CD4-positive, CD25-positive, alpha-beta regulatory T cell (primary cell): ENCODE data around the gene RPS15. TPM values are rescaled to one million over a fixed set of nuclear protein-coding genes. Genes with fewer than 3 reads are reported as not detected.
"Not testable (repeated sequence)": the region's sequence is repeated elsewhere in the genome, so short reads cannot be mapped to it uniquely, and the experiment has no call there.

Experiments used
- ATAC-seq, 2 donors: fragments of 150-1000 bp; cut with Tn5 transposase; one replicate each; pipeline ENCODE4 v1.10.0; 2021; ENCODE audit warnings: low read depth in 2 of 2, moderate number of reproducible peaks in 2 of 2, moderate library complexity in 1 of 2
- DNase-seq, 3 donors: peaks; one replicate each; pipeline versions ENCODE4 v3.0.0 to v3.0.0-alpha.2; 2012 to 2022; ENCODE audit warnings: mixed read lengths in 1 of 3
- H3K27ac ChIP-seq: one replicate; pipeline ENCODE4 v1.7.0; 2013; ENCODE audit warnings: mild to moderate bottlenecking, low read length; ENCODE audit not compliant: insufficient read depth, poor library complexity, severe bottlenecking
- H3K27me3 ChIP-seq: one replicate; pipeline ENCODE4 v1.7.0; 2013; ENCODE audit warnings: low read length; ENCODE audit not compliant: control insufficient read depth, insufficient read depth
- H3K36me3 ChIP-seq: one replicate; pipeline ENCODE4 v1.7.0; 2013; ENCODE audit warnings: mild to moderate bottlenecking, low read length, moderate library complexity; ENCODE audit not compliant: control insufficient read depth, insufficient read depth
- H3K4me1 ChIP-seq: 2 replicates; pipeline ENCODE4 v1.7.0; 2013; ENCODE audit warnings: mild to moderate bottlenecking, low read length; ENCODE audit not compliant: insufficient read depth, control insufficient read depth, poor library complexity, severe bottlenecking
- H3K4me3 ChIP-seq: one replicate; pipeline ENCODE4 v1.7.0; 2013; ENCODE audit warnings: low read depth, mild to moderate bottlenecking, low read length, moderate library complexity
- H3K9me3 ChIP-seq, 2 experiments: 1 replicate in 1 of 2; 2 replicates in 1 of 2; pipeline ENCODE4 v1.7.0; 2013; ENCODE audit warnings: low read length in 2 of 2, mild to moderate bottlenecking in 1 of 2, moderate library complexity in 1 of 2; ENCODE audit not compliant: control insufficient read depth in 2 of 2
- H3K27ac Mint-ChIP-seq, 3 donors: one replicate each; pipeline ENCODE4 v1.8.0; 2020 to 2022; ENCODE audit warnings: mild to moderate bottlenecking in 3 of 3, mixed read lengths in 3 of 3, moderate library complexity in 2 of 3
- H3K27me3 Mint-ChIP-seq: one replicate; pipeline ENCODE4 v1.8.0; 2022; ENCODE audit warnings: mild to moderate bottlenecking, mixed read lengths
- H3K36me3 Mint-ChIP-seq: one replicate; pipeline ENCODE4 v1.8.0; 2020; ENCODE audit warnings: mixed read lengths
- H3K4me1 Mint-ChIP-seq, 4 donors: one replicate each; pipeline ENCODE4 v1.8.0; 2020 to 2022; ENCODE audit warnings: mixed read lengths in 4 of 4, mild to moderate bottlenecking in 1 of 4
- H3K4me3 Mint-ChIP-seq, 4 donors: one replicate each; pipeline ENCODE4 v1.8.0; 2020 to 2022; ENCODE audit warnings: mild to moderate bottlenecking in 4 of 4, mixed read lengths in 4 of 4, moderate library complexity in 3 of 4
- H3K9me3 Mint-ChIP-seq, 7 donors: one replicate each; pipeline ENCODE4 v1.8.0; 2020 to 2022; ENCODE audit warnings: mixed read lengths in 7 of 7, mild to moderate bottlenecking in 3 of 7, moderate library complexity in 2 of 7
- polyA plus RNA-seq, 4 donors: library from polyadenylated mRNA; unstranded; fragments of 300-500 nt; fragmentation: Illumina TruSeq; gene quantifications; one replicate each; pipeline ENCODE4 v1.2.3, GENCODE V29; 2021
- total RNA-seq: library from RNA; stranded (reverse); gene quantifications from one replicate; pipeline ENCODE4 v1.2.3, GENCODE V29; 2022

The RPS15 gene
- total and polyA plus RNA-seq, 5 donors from 2014 or later: 1,352 to 3,453 (median 2,915) TPM

DNA sequence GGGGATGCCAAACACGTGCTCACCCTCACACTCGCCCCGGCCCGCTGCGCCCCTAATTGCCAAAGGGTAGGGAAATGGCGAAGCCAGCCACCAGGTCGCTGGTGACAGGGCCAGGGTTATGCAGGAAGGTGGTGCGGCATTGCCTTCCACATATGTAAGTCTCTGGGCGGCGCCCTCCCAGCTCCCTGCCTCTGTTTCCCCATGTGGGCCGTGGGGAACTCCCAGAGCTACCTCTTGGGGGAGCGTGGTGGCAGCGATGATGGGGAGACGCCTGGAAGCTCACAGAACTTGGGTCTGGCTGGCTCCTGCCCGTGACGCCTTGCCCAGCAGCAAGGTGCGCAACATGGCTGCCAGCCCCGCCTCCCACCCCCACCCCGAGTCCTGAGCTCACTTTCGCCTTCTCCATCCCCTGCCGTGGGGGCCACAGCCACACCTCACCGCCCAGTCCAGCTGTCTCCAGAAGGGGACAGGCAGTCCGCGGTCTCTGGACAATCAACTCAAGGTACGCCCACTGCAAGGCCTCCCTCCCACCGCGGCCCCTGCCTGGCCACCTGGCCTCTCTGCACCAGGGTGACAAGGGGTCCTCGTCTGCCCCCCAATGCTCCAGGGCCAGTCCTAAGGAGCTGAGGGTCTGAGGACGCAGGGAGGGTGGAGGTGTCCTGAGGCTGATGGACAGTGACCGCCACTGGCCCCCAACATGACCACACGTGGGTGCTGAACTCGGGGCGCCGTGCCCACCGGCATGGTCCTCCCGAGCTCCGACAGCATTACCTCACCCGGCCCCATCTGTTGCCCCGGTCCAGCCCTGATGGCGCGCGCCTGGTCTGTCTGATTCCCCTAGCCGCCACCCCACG is 34.3 kb downstream of the RPS15 start:
- peaks cover 40% of the 10 kb centered on the region for H3K4me1 ChIP-seq
- no peak overlapping the region for H3K4me3 ChIP-seq
- Mint-ChIP-seq H3K27me3 (no peaks in the 10 kb centered on the region), H3K27ac (no peak overlapping the region), H3K9me3 (peaks cover 0 to 2% (median 0%) of the 10 kb centered on the region in 7 donors), H3K36me3 (no peaks in the 10 kb centered on the region), H3K4me1 (peaks cover 0 to 35% (median 6%) of the 10 kb centered on the region in 4 donors), H3K4me3 (peak overlapping the region in 3 of 4 donors; percentile 52 to 84 (median 70))
- H3K9me3 ChIP-seq: no peaks in the 10 kb centered on the region
- DNase-seq: no peak
- no peaks in the 10 kb centered on the region for H3K27me3 ChIP-seq
- H3K27ac ChIP-seq: no peak overlapping the region
- peaks cover 5% of the 10 kb centered on the region for H3K36me3 ChIP-seq
- ATAC-seq: no peak

DNA sequence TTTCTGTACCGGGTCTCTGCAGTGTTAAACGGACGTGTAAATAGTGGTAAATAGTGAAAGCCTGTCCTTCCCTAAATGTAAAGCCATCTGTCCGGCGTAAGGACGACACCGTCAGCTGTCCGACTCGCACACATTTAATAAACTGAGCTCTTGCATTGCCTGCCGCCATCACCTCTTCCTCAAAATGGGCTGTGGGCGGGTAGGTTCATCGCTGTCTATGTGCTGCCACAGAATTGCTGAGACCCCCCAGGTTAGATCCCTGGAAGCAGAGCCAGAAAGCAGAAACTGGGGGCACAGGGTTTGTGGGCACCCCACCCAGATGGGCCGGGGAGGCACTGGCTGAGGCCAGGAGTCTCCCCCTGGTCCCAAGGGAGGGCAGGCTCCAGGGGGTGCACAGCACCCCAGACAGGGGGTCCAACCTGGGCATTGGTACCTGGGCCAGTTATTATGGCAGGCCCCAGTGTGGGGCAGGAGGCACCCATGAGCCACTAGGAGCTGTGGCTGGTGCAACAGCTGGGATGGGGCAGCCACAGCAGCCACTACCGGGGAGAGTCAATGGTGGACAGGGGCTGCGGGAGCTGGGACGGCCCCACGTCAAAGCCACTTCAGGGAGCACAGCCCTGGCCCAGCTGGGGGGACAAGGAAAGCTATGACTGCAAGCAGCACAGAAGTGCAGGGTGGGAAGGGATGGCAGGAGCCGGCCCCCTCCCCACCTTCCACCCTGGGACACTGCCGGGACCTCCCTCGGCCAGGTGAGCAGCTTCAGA is 35.1 kb downstream of the RPS15 start:
- peak overlapping the region in 2 of 4 donors; percentile 52 to 58 for H3K4me3 Mint-ChIP-seq
- peaks cover 0 to 2% (median 0%) of the 10 kb centered on the region in 7 donors for H3K9me3 Mint-ChIP-seq
- H3K27me3 ChIP-seq: no peaks in the 10 kb centered on the region
- peaks cover 40% of the 10 kb centered on the region for H3K4me1 ChIP-seq
- ATAC-seq (no peak), DNase-seq (no peak)
- peaks cover 0 to 39% (median 7%) of the 10 kb centered on the region in 4 donors for H3K4me1 Mint-ChIP-seq
- H3K27me3 Mint-ChIP-seq: no peaks in the 10 kb centered on the region
- peaks cover 5% of the 10 kb centered on the region for H3K36me3 ChIP-seq
- no peaks in the 10 kb centered on the region for H3K36me3 Mint-ChIP-seq
- no peak overlapping the region for H3K27ac Mint-ChIP-seq
- H3K9me3 ChIP-seq: no peaks in the 10 kb centered on the region
- H3K27ac ChIP-seq: no peak overlapping the region
- no peak overlapping the region for H3K4me3 ChIP-seq

DNA sequence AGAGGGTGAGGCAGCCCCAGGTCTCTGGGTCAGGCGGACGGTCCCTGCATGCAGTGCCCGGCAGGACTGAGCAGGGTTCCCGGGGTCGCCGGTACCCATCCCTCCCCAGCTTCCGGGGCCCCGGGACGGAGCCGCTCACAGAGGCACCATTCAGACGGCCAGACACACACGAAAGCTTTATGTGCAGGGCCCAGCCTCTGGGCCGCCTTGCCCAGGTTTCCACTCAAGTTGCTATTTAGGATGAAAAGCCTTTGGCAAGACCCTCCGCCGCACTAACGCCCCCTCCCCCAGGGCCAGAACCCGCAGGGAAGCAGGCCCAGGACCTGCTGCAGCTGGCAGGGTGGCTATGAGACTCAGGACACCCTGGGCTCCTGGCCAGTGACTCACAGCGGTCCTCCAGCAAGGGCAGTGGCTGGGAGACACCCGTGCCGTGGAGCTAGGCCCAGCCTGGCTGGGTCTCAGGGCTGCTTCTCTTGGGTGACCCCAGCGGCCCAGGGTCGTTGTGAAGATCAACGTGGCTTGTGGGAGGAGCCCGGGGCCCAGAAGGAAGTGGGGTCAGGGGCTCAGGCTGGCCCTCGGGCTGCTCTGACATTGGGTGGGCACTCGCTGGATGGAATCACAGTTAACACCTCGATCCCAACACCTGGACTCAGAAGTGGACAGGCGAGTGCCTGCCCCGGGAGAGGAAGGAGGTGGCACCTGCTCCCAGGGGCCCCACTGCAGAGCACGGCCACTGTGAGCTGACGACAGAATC is 36.0 kb downstream of the RPS15 start:
- H3K27me3 Mint-ChIP-seq: peaks cover 4% of the 10 kb centered on the region
- no peaks in the 10 kb centered on the region for H3K36me3 Mint-ChIP-seq
- peaks cover 0 to 2% (median 0%) of the 10 kb centered on the region in 7 donors for H3K9me3 Mint-ChIP-seq
- H3K4me1 Mint-ChIP-seq: peaks cover 1 to 43% (median 9%) of the 10 kb centered on the region in 4 donors
- Histone ChIP-seq H3K4me1 (peaks cover 39% of the 10 kb centered on the region), H3K4me3 (no peak overlapping the region), H3K27ac (no peak overlapping the region), H3K27me3 (no peaks in the 10 kb centered on the region), H3K36me3 (peaks cover 5% of the 10 kb centered on the region), H3K9me3 (no peaks in the 10 kb centered on the region)
- no peak overlapping the region for H3K4me3 Mint-ChIP-seq
- no peak for ATAC-seq
- H3K27ac Mint-ChIP-seq: peak overlapping the region in 1 of 3 donors; percentile 48
- DNase-seq: no peak

- peaks cover 0 to 2% (median 0%) of the 10 kb centered on the region in 7 donors for H3K9me3 Mint-ChIP-seq
- H3K36me3 Mint-ChIP-seq: no peaks in the 10 kb centered on the region
- no peak overlapping the region for H3K4me3 ChIP-seq
- peaks cover 6% of the 10 kb centered on the region for H3K27me3 Mint-ChIP-seq
- H3K27me3 ChIP-seq: no peaks in the 10 kb centered on the region
- ATAC-seq (no peak), DNase-seq (no peak)
- peaks cover 5% of the 10 kb centered on the region for H3K36me3 ChIP-seq
- no peaks in the 10 kb centered on the region for H3K9me3 ChIP-seq
- H3K27ac ChIP-seq: no peak overlapping the region
- peaks cover 4 to 47% (median 12%) of the 10 kb centered on the region in 4 donors for H3K4me1 Mint-ChIP-seq
- no peak overlapping the region for H3K27ac Mint-ChIP-seq
- H3K4me1 ChIP-seq: peaks cover 41% of the 10 kb centered on the region
- H3K4me3 Mint-ChIP-seq: peak overlapping the region in 1 of 4 donors; percentile 9
Measured at GRCh38 chr19:1474765-1475351, 36.7 kb downstream of the RPS15 start.

- H3K27ac ChIP-seq: no peak overlapping the region
- Mint-ChIP-seq H3K27ac (no peak overlapping the region), H3K27me3 (peaks cover 13% of the 10 kb centered on the region), H3K36me3 (no peaks in the 10 kb centered on the region), H3K4me3 (peak overlapping the region in 1 of 4 donors; percentile 9), H3K9me3 (peaks cover 0 to 2% (median 0%) of the 10 kb centered on the region in 7 donors), H3K4me1 (peaks cover 4 to 47% (median 12%) of the 10 kb centered on the region in 4 donors)
- H3K4me1 ChIP-seq: peaks cover 30% of the 10 kb centered on the region
- no peaks in the 10 kb centered on the region for H3K9me3 ChIP-seq
- H3K27me3 ChIP-seq: no peaks in the 10 kb centered on the region
- H3K4me3 ChIP-seq: no peak overlapping the region
- DNase-seq (no peak), ATAC-seq (no peak)
- peaks cover 5% of the 10 kb centered on the region for H3K36me3 ChIP-seq
Measured at GRCh38 chr19:1475751-1476437, 37.7 kb downstream of the RPS15 start.

GRCh38 chr19:1477056-1477455 is 38.9 kb downstream of the RPS15 start:
- H3K27ac ChIP-seq, H3K36me3 Mint-ChIP-seq, H3K36me3 ChIP-seq, H3K9me3 ChIP-seq, H3K4me3 ChIP-seq, H3K9me3 Mint-ChIP-seq, ATAC-seq, H3K27me3 ChIP-seq, DNase-seq: not testable (repeated sequence)
- Mint-ChIP-seq H3K27ac (peak overlapping the region in 2 of 3 donors; percentile 43 to 65), H3K4me1 (peaks cover 4 to 38% (median 12%) of the 10 kb centered on the region in 4 donors), H3K27me3 (peaks cover 13% of the 10 kb centered on the region), H3K4me3 (peak overlapping the region; percentile 47 to 71 (median 65))
- peaks cover 20% of the 10 kb centered on the region for H3K4me1 ChIP-seq
